Vagina (tissue), 2 donors: ENCODE data around the gene POU6F2.

Experiments
- CTCF ChIP-seq, 3 experiments: fragments of 450-650 bp in 2 of 3; fragments of 200-600 bp in 1 of 3; sonication (generic) in 1 of 3; IDR thresholded peaks; one replicate each; pipeline ENCODE4 v1.5.1; 2017 to 2019; ENCODE audit warnings: antibody characterized with exemption in 3 of 3, mild to moderate bottlenecking in 2 of 3, moderate library complexity in 2 of 3
- POLR2A ChIP-seq, 2 donors: fragments of 450-650 bp; IDR thresholded peaks; one replicate each; pipeline ENCODE4 v1.6.1; 2017; ENCODE audit warnings: antibody characterized with exemption in 2 of 2, mild to moderate bottlenecking in 2 of 2, moderate library complexity in 2 of 2
- POLR2AphosphoS5 ChIP-seq, 2 donors: sonication (generic); formaldehyde crosslinking; IDR thresholded peaks; one replicate each; pipeline ENCODE4 v1.9.0; 2017; ENCODE audit warnings: antibody characterized with exemption in 2 of 2, mild to moderate bottlenecking in 2 of 2, low read depth in 1 of 2; ENCODE audit not compliant: insufficient read depth in 1 of 2

DNA sequence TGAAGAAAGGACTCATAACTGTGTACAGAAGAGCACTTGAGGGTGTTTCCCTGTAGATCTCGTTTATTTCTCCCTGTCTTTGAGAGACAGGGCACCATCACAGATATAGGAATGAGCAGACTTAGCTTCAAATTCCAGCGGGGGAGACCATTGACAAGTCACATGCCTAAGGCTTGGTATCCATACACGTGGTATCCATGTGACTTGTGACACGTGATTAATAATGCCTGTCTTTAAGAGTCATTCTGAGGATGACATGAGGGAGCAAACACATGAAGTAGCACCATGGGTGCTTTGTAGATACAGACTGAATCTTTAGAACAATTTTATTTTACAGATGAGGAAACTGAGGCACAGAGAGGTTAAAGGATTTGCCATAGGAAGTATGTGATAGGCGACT, 292.3 kb downstream of the POU6F2 start:
- TF ChIP-seq POLR2A (IDR thresholded peaks at IDR 0.05), result no peak
- TF ChIP-seq CTCF (IDR thresholded peaks at IDR 0.05), result no peak
- TF ChIP-seq POLR2AphosphoS5 (IDR thresholded peaks at IDR 0.05; ENCODE audit: insufficient read depth in 1 of 2, low read depth in 1 of 2), result no peak
